Measurements from ENCODE around the gene THSD4.

GRCh38 chr15:71091601-71092000 is 23.7 kb upstream of the THSD4 start:
- TF ChIP-seq CTCF (IDR thresholded peaks at IDR 0.05; ENCODE audit: low read length) (no peak), EZH2 (optimal IDR thresholded peaks at IDR 0.05; ENCODE audit: low read depth, low read length) (no peak)

Measured in MM.1S (cell line).